ENCODE data around the gene MAP1LC3B2.

- no peak for TF ChIP-seq CTCF (IDR thresholded peaks at IDR 0.05)
- TF ChIP-seq POLR2A (IDR thresholded peaks at IDR 0.05): no peak
Observed at GRCh38 chr12:116513944-116514343, 45.2 kb upstream of the MAP1LC3B2 start.

Data from esophagus squamous epithelium (tissue), 4 donors.